PC-9 (cell line): ENCODE data around the gene GDF7.

Experiments used
- CTCF ChIP-seq: fragments of 200-600 bp; sonication (generic); conservative IDR thresholded peaks from 2 replicates; pipeline ENCODE4 v1.6.1; 2017; ENCODE audit warnings: mixed run types, antibody characterized with exemption, mild to moderate bottlenecking, moderate library complexity
- EZH2 ChIP-seq: fragments of 200-600 bp; sonication (generic); IDR thresholded peaks from 2 replicates; pipeline ENCODE4 v1.8.0; 2017; ENCODE audit warnings: antibody characterized with exemption, low read depth

- TF ChIP-seq EZH2 (no peak), CTCF (no peak)
Measured at GRCh38 chr2:20632446-20632990, 34.4 kb upstream of the GDF7 start.
